ENCODE measurements around the gene SHC4. TPM values are rescaled to one million over a fixed set of nuclear protein-coding genes. Genes with fewer than 3 reads are reported as not detected.

The SHC4 gene
- total and polyA plus RNA-seq, 2 of the 8 experiments (the other 6 are each of a cell fraction or from before 2014, with no cell fraction given), result 0.15 to 0.30 TPM

DNA sequence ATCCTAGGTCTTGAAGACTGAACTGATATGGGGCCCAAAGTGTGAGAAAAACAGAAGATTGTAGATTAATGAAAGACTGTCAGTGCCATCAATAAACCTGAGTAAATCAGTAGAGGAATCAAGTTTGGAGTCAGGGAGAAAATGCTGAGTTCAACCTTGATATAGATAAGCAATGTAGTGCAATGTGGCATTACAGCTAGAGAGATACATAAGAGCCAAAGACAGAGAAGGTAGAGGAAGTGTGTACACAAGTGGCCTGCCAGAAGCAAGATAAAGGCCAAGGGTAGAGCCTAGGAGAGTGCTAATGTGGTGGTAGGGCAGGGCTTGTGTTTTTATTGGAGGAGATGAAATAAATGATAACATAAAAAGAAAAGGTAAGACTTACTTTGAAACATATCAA, 111.8 kb downstream of the SHC4 start:
- Histone ChIP-seq H3K9me3 (ENCODE audit: insufficient read depth in 2 of 2, low read depth in 1 of 2, low read length in 1 of 2) (no peaks in the 10 kb centered on the region), H3K56ac (replicated peaks; ENCODE audit: insufficient read length, low read depth, low read length) (no peak overlapping the region), H2BK15ac (ENCODE audit: low read length) (no peak overlapping the region), H2BK5ac (ENCODE audit: low read depth, low read length) (no peak overlapping the region), H2AFZ (ENCODE audit: low read length) (no peak overlapping the region), H3K27me3 (replicated peaks in 1 of 4; ENCODE audit: control insufficient read depth in 3 of 4, extremely low read depth in 1 of 4, insufficient read depth in 3 of 4, low read length in 3 of 4) (no peaks in the 10 kb centered on the region), H3K27ac (ENCODE audit: low read depth, low read length) (no peak overlapping the region), H3K23me2 (ENCODE audit: low read depth, low read length) (no peaks in the 10 kb centered on the region), H4K5ac (ENCODE audit: insufficient read length, low read depth, low read length) (no peak overlapping the region), H4K20me1 (replicated peaks in 1 of 2; ENCODE audit: control insufficient read depth in 1 of 2, insufficient read depth in 2 of 2, low read length in 2 of 2) (no peaks in the 10 kb centered on the region), H3K23ac (ENCODE audit: insufficient read length) (no peak overlapping the region), H2BK120ac (replicated peaks; ENCODE audit: low read depth, low read length) (no peak overlapping the region), H3K79me1 (ENCODE audit: low read depth, low read length) (no peaks in the 10 kb centered on the region), H2AK5ac (ENCODE audit: low read depth, low read length) (no peak overlapping the region), H3K4me1 (replicated peaks in 1 of 4; ENCODE audit: control insufficient read depth in 3 of 4, insufficient read depth in 4 of 4, low read length in 3 of 4) (peaks cover 0 to 12% (median 5%) of the 10 kb centered on the region in 4 experiments; a peak in 4 of 7 replicates), H2BK12ac (ENCODE audit: low read depth, low read length) (no peak overlapping the region), H3K9ac (replicated peaks in 1 of 4; ENCODE audit: extremely low read depth in 1 of 4, low read depth in 3 of 4, low read length in 3 of 4) (no peak overlapping the region), H3K14ac (ENCODE audit: insufficient read length) (no peak overlapping the region), H2BK20ac (ENCODE audit: low read length) (no peak overlapping the region), H4K8ac (ENCODE audit: extremely low read depth, insufficient read depth, low read length) (no peak overlapping the region), H3K79me2 (ENCODE audit: control insufficient read depth in 1 of 2, insufficient read depth in 2 of 2, low read length in 2 of 2) (no peaks in the 10 kb centered on the region), H3K4me3 (ENCODE audit: extremely low read depth in 1 of 4, insufficient read depth in 2 of 4, low read depth in 3 of 4, low read length in 4 of 4) (no peak overlapping the region), H3K4me2 (ENCODE audit: insufficient read depth in 1 of 2, low read depth in 2 of 2, low read length in 2 of 2) (no peak overlapping the region), H3K18ac (ENCODE audit: extremely low read depth, low read length) (no peak overlapping the region), H3K4ac (replicated peaks; ENCODE audit: insufficient read length, low read depth, low read length) (no peak overlapping the region), H4K91ac (replicated peaks; ENCODE audit: insufficient read length, low read length) (no peak overlapping the region), H3K36me3 (ENCODE audit: control insufficient read depth in 2 of 4, insufficient read depth in 4 of 4, low read length in 3 of 4) (no peaks in the 10 kb centered on the region)
- FAIRE-seq, result no peak
- no peak for DNase-seq (ENCODE audit: low read depth in 1 of 2, low spot score in 2 of 2)
- ChIA-PET POLR2A (ENCODE audit: partially characterized antibody) (no interaction called here), CTCF (ENCODE audit: partially characterized antibody) (interaction anchor here (0.8 kb wide), 1 partner anchor 378 kb away, joined by 4 read pairs; no protein-coding TSS in a partner anchor)
- TF ChIP-seq, protein P1, sequence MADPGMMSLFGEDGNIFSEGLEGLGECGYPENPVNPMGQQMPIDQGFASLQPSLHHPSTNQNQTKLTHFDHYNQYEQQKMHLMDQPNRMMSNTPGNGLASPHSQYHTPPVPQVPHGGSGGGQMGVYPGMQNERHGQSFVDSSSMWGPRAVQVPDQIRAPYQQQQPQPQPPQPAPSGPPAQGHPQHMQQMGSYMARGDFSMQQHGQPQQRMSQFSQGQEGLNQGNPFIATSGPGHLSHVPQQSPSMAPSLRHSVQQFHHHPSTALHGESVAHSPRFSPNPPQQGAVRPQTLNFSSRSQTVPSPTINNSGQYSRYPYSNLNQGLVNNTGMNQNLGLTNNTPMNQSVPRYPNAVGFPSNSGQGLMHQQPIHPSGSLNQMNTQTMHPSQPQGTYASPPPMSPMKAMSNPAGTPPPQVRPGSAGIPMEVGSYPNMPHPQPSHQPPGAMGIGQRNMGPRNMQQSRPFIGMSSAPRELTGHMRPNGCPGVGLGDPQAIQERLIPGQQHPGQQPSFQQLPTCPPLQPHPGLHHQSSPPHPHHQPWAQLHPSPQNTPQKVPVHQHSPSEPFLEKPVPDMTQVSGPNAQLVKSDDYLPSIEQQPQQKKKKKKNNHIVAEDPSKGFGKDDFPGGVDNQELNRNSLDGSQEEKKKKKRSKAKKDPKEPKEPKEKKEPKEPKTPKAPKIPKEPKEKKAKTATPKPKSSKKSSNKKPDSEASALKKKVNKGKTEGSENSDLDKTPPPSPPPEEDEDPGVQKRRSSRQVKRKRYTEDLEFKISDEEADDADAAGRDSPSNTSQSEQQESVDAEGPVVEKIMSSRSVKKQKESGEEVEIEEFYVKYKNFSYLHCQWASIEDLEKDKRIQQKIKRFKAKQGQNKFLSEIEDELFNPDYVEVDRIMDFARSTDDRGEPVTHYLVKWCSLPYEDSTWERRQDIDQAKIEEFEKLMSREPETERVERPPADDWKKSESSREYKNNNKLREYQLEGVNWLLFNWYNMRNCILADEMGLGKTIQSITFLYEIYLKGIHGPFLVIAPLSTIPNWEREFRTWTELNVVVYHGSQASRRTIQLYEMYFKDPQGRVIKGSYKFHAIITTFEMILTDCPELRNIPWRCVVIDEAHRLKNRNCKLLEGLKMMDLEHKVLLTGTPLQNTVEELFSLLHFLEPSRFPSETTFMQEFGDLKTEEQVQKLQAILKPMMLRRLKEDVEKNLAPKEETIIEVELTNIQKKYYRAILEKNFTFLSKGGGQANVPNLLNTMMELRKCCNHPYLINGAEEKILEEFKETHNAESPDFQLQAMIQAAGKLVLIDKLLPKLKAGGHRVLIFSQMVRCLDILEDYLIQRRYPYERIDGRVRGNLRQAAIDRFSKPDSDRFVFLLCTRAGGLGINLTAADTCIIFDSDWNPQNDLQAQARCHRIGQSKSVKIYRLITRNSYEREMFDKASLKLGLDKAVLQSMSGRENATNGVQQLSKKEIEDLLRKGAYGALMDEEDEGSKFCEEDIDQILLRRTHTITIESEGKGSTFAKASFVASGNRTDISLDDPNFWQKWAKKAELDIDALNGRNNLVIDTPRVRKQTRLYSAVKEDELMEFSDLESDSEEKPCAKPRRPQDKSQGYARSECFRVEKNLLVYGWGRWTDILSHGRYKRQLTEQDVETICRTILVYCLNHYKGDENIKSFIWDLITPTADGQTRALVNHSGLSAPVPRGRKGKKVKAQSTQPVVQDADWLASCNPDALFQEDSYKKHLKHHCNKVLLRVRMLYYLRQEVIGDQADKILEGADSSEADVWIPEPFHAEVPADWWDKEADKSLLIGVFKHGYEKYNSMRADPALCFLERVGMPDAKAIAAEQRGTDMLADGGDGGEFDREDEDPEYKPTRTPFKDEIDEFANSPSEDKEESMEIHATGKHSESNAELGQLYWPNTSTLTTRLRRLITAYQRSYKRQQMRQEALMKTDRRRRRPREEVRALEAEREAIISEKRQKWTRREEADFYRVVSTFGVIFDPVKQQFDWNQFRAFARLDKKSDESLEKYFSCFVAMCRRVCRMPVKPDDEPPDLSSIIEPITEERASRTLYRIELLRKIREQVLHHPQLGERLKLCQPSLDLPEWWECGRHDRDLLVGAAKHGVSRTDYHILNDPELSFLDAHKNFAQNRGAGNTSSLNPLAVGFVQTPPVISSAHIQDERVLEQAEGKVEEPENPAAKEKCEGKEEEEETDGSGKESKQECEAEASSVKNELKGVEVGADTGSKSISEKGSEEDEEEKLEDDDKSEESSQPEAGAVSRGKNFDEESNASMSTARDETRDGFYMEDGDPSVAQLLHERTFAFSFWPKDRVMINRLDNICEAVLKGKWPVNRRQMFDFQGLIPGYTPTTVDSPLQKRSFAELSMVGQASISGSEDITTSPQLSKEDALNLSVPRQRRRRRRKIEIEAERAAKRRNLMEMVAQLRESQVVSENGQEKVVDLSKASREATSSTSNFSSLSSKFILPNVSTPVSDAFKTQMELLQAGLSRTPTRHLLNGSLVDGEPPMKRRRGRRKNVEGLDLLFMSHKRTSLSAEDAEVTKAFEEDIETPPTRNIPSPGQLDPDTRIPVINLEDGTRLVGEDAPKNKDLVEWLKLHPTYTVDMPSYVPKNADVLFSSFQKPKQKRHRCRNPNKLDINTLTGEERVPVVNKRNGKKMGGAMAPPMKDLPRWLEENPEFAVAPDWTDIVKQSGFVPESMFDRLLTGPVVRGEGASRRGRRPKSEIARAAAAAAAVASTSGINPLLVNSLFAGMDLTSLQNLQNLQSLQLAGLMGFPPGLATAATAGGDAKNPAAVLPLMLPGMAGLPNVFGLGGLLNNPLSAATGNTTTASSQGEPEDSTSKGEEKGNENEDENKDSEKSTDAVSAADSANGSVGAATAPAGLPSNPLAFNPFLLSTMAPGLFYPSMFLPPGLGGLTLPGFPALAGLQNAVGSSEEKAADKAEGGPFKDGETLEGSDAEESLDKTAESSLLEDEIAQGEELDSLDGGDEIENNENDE (IDR thresholded peaks at IDR 0.05; ENCODE audit: insufficient replicate concordance, low read length), result no peak
- no peak for TF ChIP-seq BRCA1 (IDR thresholded peaks at IDR 0.05; ENCODE audit: low read depth, low read length)
